ENCODE results near the gene MBOAT2.

GRCh38 chr2:8860239-8860638 lies 143.2 kb downstream of the MBOAT2 start:
- TF ChIP-seq CTCF (IDR thresholded peaks at IDR 0.05; ENCODE audit: insufficient read depth, low read length, poor library complexity, severe bottlenecking) (no peak), EZH2phosphoT487 (conservative IDR thresholded peaks at IDR 0.05; ENCODE audit: low read length) (no peak)

Measured in SU-DHL-6 (cell line).